Natural killer cell (primary cell): ENCODE results near the gene SMARCD2. TPM values are rescaled to one million over a fixed set of nuclear protein-coding genes. Genes with fewer than 3 reads are reported as not detected.
"Not testable (repeated sequence)": the region's sequence is repeated elsewhere in the genome, so short reads cannot be mapped to it uniquely, and the experiment has no call there.

ENCODE experiments used
- ATAC-seq, 3 donors: fragments of 150-1000 bp in 2 of 3; fragments of 200-7000 bp in 1 of 3; cut with Tn5 transposase; 1 replicate in 1 of 3; 2 replicates in 2 of 3; pipeline ENCODE4 v1.10.0; 2021; ENCODE audit warnings: mild to moderate bottlenecking in 2 of 3, moderate library complexity in 2 of 3
- DNase-seq, 2 donors: peaks; one replicate each; pipeline versions ENCODE4 v3.0.0 to v3.0.0-alpha.2; 2013 to 2021; ENCODE audit warnings: mixed read lengths in 1 of 2
- H3K27ac ChIP-seq: one replicate; pipeline ENCODE4 v1.5.1; 2013; ENCODE audit warnings: mild to moderate bottlenecking, low read length
- H3K27me3 ChIP-seq: one replicate; pipeline ENCODE4 v1.6.1; 2013; ENCODE audit warnings: low read length; ENCODE audit not compliant: control insufficient read depth, insufficient read depth
- H3K36me3 ChIP-seq: one replicate; pipeline ENCODE4 v1.6.1; 2013; ENCODE audit warnings: low read length; ENCODE audit not compliant: control insufficient read depth, insufficient read depth
- H3K4me1 ChIP-seq: one replicate; pipeline ENCODE4 v1.6.1; 2013; ENCODE audit warnings: low read length; ENCODE audit not compliant: control insufficient read depth, insufficient read depth
- H3K4me3 ChIP-seq: one replicate; pipeline ENCODE4 v1.5.1; 2013; ENCODE audit warnings: low read length
- H3K9me3 ChIP-seq: one replicate; pipeline ENCODE4 v1.6.1; 2013; ENCODE audit warnings: low read length; ENCODE audit not compliant: control insufficient read depth, insufficient read depth
- H3K27ac Mint-ChIP-seq, 2 donors: one replicate each; pipeline ENCODE4 v1.8.0; 2022; ENCODE audit warnings: mild to moderate bottlenecking in 2 of 2, mixed read lengths in 2 of 2, moderate library complexity in 1 of 2
- H3K27me3 Mint-ChIP-seq, 2 donors: one replicate each; pipeline ENCODE4 v1.8.0; 2022; ENCODE audit warnings: low read depth in 2 of 2, mixed read lengths in 2 of 2
- H3K36me3 Mint-ChIP-seq: one replicate; pipeline ENCODE4 v1.8.0; 2022; ENCODE audit warnings: mixed read lengths
- H3K4me1 Mint-ChIP-seq, 2 donors: one replicate each; pipeline ENCODE4 v1.8.0; 2022; ENCODE audit warnings: mixed read lengths in 2 of 2
- H3K4me3 Mint-ChIP-seq: one replicate; pipeline ENCODE4 v1.8.0; 2022; ENCODE audit warnings: mild to moderate bottlenecking, moderate library complexity, mixed read lengths
- H3K9me3 Mint-ChIP-seq, 2 donors: one replicate each; pipeline ENCODE4 v1.8.0; 2022; ENCODE audit warnings: mixed read lengths in 2 of 2
- CTCF ChIP-seq: fragments of 200-600 bp; IDR thresholded peaks from one replicate; pipeline ENCODE4 v1.8.0; 2022; ENCODE audit warnings: antibody characterized with exemption
- WGBS: methylation state at CpG from one replicate; pipeline ENCODE4 v1.1.7; 2013; ENCODE audit warnings: missing lambda C conversion rate; ENCODE audit not compliant: insufficient coverage; 5-methylcytosine and 5-hydroxymethylcytosine counted together
- intact Hi-C: fragments of 100-400 bp; cut with micrococcal nuclease; formaldehyde crosslinking; loops from one replicate; pipeline ENCODE4 v1.14.2; 2022
- total RNA-seq, 4 donors: library from RNA; stranded (reverse); fragments of 120-200 nt in 1 of 4; gene quantifications; one replicate each; pipeline versions ENCODE4 v1.2.3 to v1.2.4, GENCODE V29; 2013 to 2022

The SMARCD2 gene
- total RNA-seq, 3 donors from 2014 or later (not counting 1 experiment from before 2014, with no cell fraction given): 131 to 162 (median 139) TPM

GRCh38 chr17:63859257-63859656, 16.8 kb upstream of the SMARCD2 start:
- Histone ChIP-seq H3K36me3 (no peaks in the 10 kb centered on the region), H3K4me3 (no peak overlapping the region), H3K27me3 (no peaks in the 10 kb centered on the region), H3K9me3 (no peaks in the 10 kb centered on the region), H3K4me1 (no peaks in the 10 kb centered on the region), H3K27ac (no peak overlapping the region)
- TF ChIP-seq CTCF: no peak
- Mint-ChIP-seq H3K27ac (no peak overlapping the region), H3K27me3 (no peaks in the 10 kb centered on the region), H3K4me1 (no peaks in the 10 kb centered on the region), H3K36me3 (no peaks in the 10 kb centered on the region), H3K4me3 (no peak overlapping the region), H3K9me3 (no peaks in the 10 kb centered on the region)
- intact Hi-C loops: no loop called here
- DNase-seq (no peak), ATAC-seq (no peak)
- WGBS: 85% methylated on average over 3 of the region's 3 CpGs

GRCh38 chr17:63856425-63856824, 13.9 kb upstream of the SMARCD2 start:
- H3K27ac ChIP-seq, H3K4me1 ChIP-seq, H3K27me3 Mint-ChIP-seq, H3K27ac Mint-ChIP-seq, H3K27me3 ChIP-seq, H3K36me3 ChIP-seq, ATAC-seq, H3K4me3 Mint-ChIP-seq, H3K9me3 ChIP-seq, H3K9me3 Mint-ChIP-seq, DNase-seq, H3K36me3 Mint-ChIP-seq, intact Hi-C loops, H3K4me3 ChIP-seq, H3K4me1 Mint-ChIP-seq: not testable (repeated sequence)
- 90% methylated on average over 7 of the region's 8 CpGs for WGBS

GRCh38 chr17:63855185-63855584, 12.7 kb upstream of the SMARCD2 start:
- Histone ChIP-seq H3K27ac (no peak overlapping the region), H3K4me3 (no peak overlapping the region), H3K27me3 (no peaks in the 10 kb centered on the region), H3K4me1 (no peaks in the 10 kb centered on the region), H3K9me3 (no peaks in the 10 kb centered on the region), H3K36me3 (no peaks in the 10 kb centered on the region)
- H3K36me3 Mint-ChIP-seq: no peaks in the 10 kb centered on the region
- WGBS: 95% methylated on average over 8 of the region's 8 CpGs
- intact Hi-C loops: no loop called here
- H3K27ac Mint-ChIP-seq: no peak overlapping the region
- H3K4me1 Mint-ChIP-seq: no peaks in the 10 kb centered on the region
- DNase-seq (no peak), ATAC-seq (no peak)
- H3K9me3 Mint-ChIP-seq: no peaks in the 10 kb centered on the region
- TF ChIP-seq CTCF: no peak
- H3K4me3 Mint-ChIP-seq: no peak overlapping the region
- no peaks in the 10 kb centered on the region for H3K27me3 Mint-ChIP-seq

- H3K9me3 Mint-ChIP-seq: no peaks in the 10 kb centered on the region
- whole genome bisulfite sequencing: 93% methylated on average over 5 of the region's 5 CpGs
- no peak overlapping the region for H3K27ac Mint-ChIP-seq
- no peaks in the 10 kb centered on the region for H3K4me1 Mint-ChIP-seq
- DNase-seq (no peak), ATAC-seq (no peak)
- H3K4me3 Mint-ChIP-seq: no peak overlapping the region
- no peaks in the 10 kb centered on the region for H3K27me3 ChIP-seq
- no peak for TF ChIP-seq CTCF
- H3K27ac ChIP-seq: no peak overlapping the region
- H3K4me1 ChIP-seq: no peaks in the 10 kb centered on the region
- H3K4me3 ChIP-seq: no peak overlapping the region
- H3K27me3 Mint-ChIP-seq: no peaks in the 10 kb centered on the region
- no peaks in the 10 kb centered on the region for H3K9me3 ChIP-seq
- intact Hi-C loops: no loop called here
- H3K36me3 ChIP-seq: no peaks in the 10 kb centered on the region
- H3K36me3 Mint-ChIP-seq: no peaks in the 10 kb centered on the region
These were observed 12.2 kb upstream of the SMARCD2 start for GRCh38 chr17:63854709-63855108.
